Measurements from ENCODE around the gene LIF. TPM values are rescaled to one million over a fixed set of nuclear protein-coding genes. Genes with fewer than 3 reads are reported as not detected.

LIF gene
- total RNA-seq, 1 experiment from 2014 or later: 34.4 TPM

- H3K27me3 ChIP-seq (ENCODE audit: control insufficient read depth, insufficient read depth, low read length): no peaks in the 10 kb centered on the region
- H3K36me3 ChIP-seq (ENCODE audit: control insufficient read depth, insufficient read depth, low read length): no peaks in the 10 kb centered on the region
- intact Hi-C loops (cut with micrococcal nuclease; ENCODE audit: unreplicated experiment) (no loop called here), in situ Hi-C loops (cut with HindIII; ENCODE audit: low pct_unique_long_range_greater_than_20kb, low sequenced_read_pairs) (no loop called here)
- TF ChIP-seq TCF7L2 (IDR thresholded peaks at IDR 0.05; ENCODE audit: low read depth, low read length) (no peak), REST (IDR thresholded peaks at IDR 0.05; ENCODE audit: insufficient read depth in 1 of 2, low read depth in 2 of 2, low read length in 1 of 2) (no peak), POLR2AphosphoS5 (IDR thresholded peaks at IDR 0.05; ENCODE audit: low read depth, low read length) (no peak), CTCF (IDR thresholded peaks at IDR 0.05) (peak; percentile 96), SIN3A (IDR thresholded peaks at IDR 0.05; ENCODE audit: borderline replicate concordance, insufficient read depth, low read depth, low read length) (no peak)
- H3K4me3 ChIP-seq (ENCODE audit: low read depth in 2 of 2, low read length in 2 of 2): peak overlapping the region in 1 of 2 experiments; percentile 7; a peak in 1 of 4 replicates
- ChIA-PET POLR2A (no interaction called here), CTCF (interaction anchor here (0.5 to 1.2 kb wide), 2 partner anchors 25 to 59 kb away, joined by 4 to 8 read pairs; no protein-coding TSS in a partner anchor)
- ATAC-seq (peak; percentile 64), DNase-seq (ENCODE audit: low read depth, low spot score) (no peak)
- H3K9me3 ChIP-seq (ENCODE audit: control insufficient read depth, insufficient read depth, low read depth, low read length): no peaks in the 10 kb centered on the region
- BruUV-seq (replicated peaks): no TSS peak
- peak overlapping the region; percentile 51; the same call in 1 of the 2 replicates for H3K27ac ChIP-seq (ENCODE audit: low read length)
- peaks cover 12% of the 10 kb centered on the region for H3K4me1 ChIP-seq (ENCODE audit: control insufficient read depth, insufficient read depth, low read length)
Observed at GRCh38 chr22:30262917-30263741, 16.6 kb upstream of the LIF start.

- DNase-seq (ENCODE audit: low read depth, low spot score) (no peak), ATAC-seq (no peak)
- TF ChIP-seq TCF7L2 (IDR thresholded peaks at IDR 0.05; ENCODE audit: low read depth, low read length) (no peak), CTCF (IDR thresholded peaks at IDR 0.05) (no peak), SIN3A (IDR thresholded peaks at IDR 0.05; ENCODE audit: borderline replicate concordance, insufficient read depth, low read depth, low read length) (no peak), REST (IDR thresholded peaks at IDR 0.05; ENCODE audit: insufficient read depth in 1 of 2, low read depth in 2 of 2, low read length in 1 of 2) (no peak), POLR2AphosphoS5 (IDR thresholded peaks at IDR 0.05; ENCODE audit: low read depth, low read length) (no peak)
- Histone ChIP-seq H3K27ac (ENCODE audit: low read length) (peak overlapping the region; percentile 48; the same call in 1 of the 2 replicates), H3K36me3 (ENCODE audit: control insufficient read depth, insufficient read depth, low read length) (no peaks in the 10 kb centered on the region), H3K4me1 (ENCODE audit: control insufficient read depth, insufficient read depth, low read length) (peaks cover 13% of the 10 kb centered on the region), H3K9me3 (ENCODE audit: control insufficient read depth, insufficient read depth, low read depth, low read length) (no peaks in the 10 kb centered on the region), H3K27me3 (ENCODE audit: control insufficient read depth, insufficient read depth, low read length) (no peaks in the 10 kb centered on the region), H3K4me3 (ENCODE audit: low read depth in 2 of 2, low read length in 2 of 2) (no peak overlapping the region)
- no TSS peak for BruUV-seq (replicated peaks)
- CTCF ChIA-PET: no interaction called here
- POLR2A ChIA-PET: no interaction called here
- intact Hi-C loops (cut with micrococcal nuclease; ENCODE audit: unreplicated experiment): no loop called here
- in situ Hi-C loops (cut with HindIII; ENCODE audit: low pct_unique_long_range_greater_than_20kb, low sequenced_read_pairs): no loop called here
Observed at GRCh38 chr22:30262112-30262511, 15.6 kb upstream of the LIF start.

Measured in Panc1 (cell line).